Activated T-helper 1 cell treated with anti-CD3 and anti-CD28 coated beads, Interleukin-12 subunit alpha, Interleukin-12 subunit beta, Interleukin-2, Interleukin-4 antibody, amounts not matched to agents 30 ng/mL and 10 ng/mL and 1 ng/mL, durations not matched to agents 14 hours and 24 hours and 36 hours (primary cell): ENCODE measurements around the gene SRRM2. TPM values are rescaled to one million over a fixed set of nuclear protein-coding genes. Genes with fewer than 3 reads are reported as not detected.

Experiments
- DNase-seq: peaks from one replicate; pipeline ENCODE4 v3.0.0; 2021; ENCODE audit warnings: low spot score
- H3K27ac Mint-ChIP-seq: one replicate; pipeline ENCODE4 v1.8.0; 2021; ENCODE audit warnings: mild to moderate bottlenecking, mixed read lengths
- H3K27me3 Mint-ChIP-seq: one replicate; pipeline ENCODE4 v1.8.0; 2022; ENCODE audit warnings: mild to moderate bottlenecking, moderate library complexity, mixed read lengths; ENCODE audit not compliant: insufficient read depth
- H3K36me3 Mint-ChIP-seq: one replicate; pipeline ENCODE4 v1.8.0; 2021; ENCODE audit warnings: low read depth, mixed read lengths
- H3K4me1 Mint-ChIP-seq: one replicate; pipeline ENCODE4 v1.8.0; 2021; ENCODE audit warnings: low read depth, mixed read lengths
- H3K4me3 Mint-ChIP-seq: one replicate; pipeline ENCODE4 v1.8.0; 2021; ENCODE audit warnings: mild to moderate bottlenecking, moderate library complexity, mixed read lengths
- H3K9me3 Mint-ChIP-seq: one replicate; pipeline ENCODE4 v1.8.0; 2021; ENCODE audit warnings: mixed read lengths
- intact Hi-C: fragments of 100-400 bp; cut with micrococcal nuclease; formaldehyde crosslinking; loops from one replicate; pipeline ENCODE4 v1.15.1; 2024
- total RNA-seq: library from RNA; stranded (reverse); gene quantifications from 2 replicates; pipeline ENCODE4 v1.2.3, GENCODE V29; 2022

Gene SRRM2
- total RNA-seq, 1 donor from 2014 or later, result 639 TPM

- Mint-ChIP-seq H3K36me3 (no peaks in the 10 kb centered on the region), H3K4me1 (no peaks in the 10 kb centered on the region), H3K4me3 (no peak overlapping the region)
Measured at GRCh38 chr16:2814551-2815298, 62.3 kb downstream of the SRRM2 start.

GRCh38 chr16:2815299-2815771, 62.9 kb downstream of the SRRM2 start:
- Mint-ChIP-seq H3K4me1 (no peaks in the 10 kb centered on the region), H3K27ac (no peak overlapping the region), H3K27me3 (no peaks in the 10 kb centered on the region), H3K36me3 (no peaks in the 10 kb centered on the region), H3K4me3 (no peak overlapping the region), H3K9me3 (no peaks in the 10 kb centered on the region)
- intact Hi-C loops, result no loop called here
- no peak for DNase-seq

More at GRCh38 chr16:2814551-2815298, 62.3 kb downstream of the SRRM2 start:
- Mint-ChIP-seq H3K27me3 (peaks cover 2% of the 10 kb centered on the region), H3K9me3 (no peaks in the 10 kb centered on the region), H3K27ac (no peak overlapping the region)
- DNase-seq, result no peak
- intact Hi-C loops, result no loop called here

- Mint-ChIP-seq H3K27ac (no peak within 1 kb of the TSS), H3K4me1 (no peaks in the 10 kb centered on the region), H3K36me3 (no peaks in the 10 kb centered on the region), H3K4me3 (peak within 1 kb of the TSS; percentile 45), H3K27me3 (no peaks in the 10 kb centered on the region), H3K9me3 (no peaks in the 10 kb centered on the region)
- peak; percentile 9 for DNase-seq
- intact Hi-C loops, result no loop called here
Measured at GRCh38 chr16:2816751-2817339, 64.4 kb downstream of the SRRM2 start, which contains the start of gene PRSS21. Gene PRSS21, plus strand, starts transcription at chr16:2817237. Its CDS starts 32 bp downstream, at chr16:2817269.

DNA sequence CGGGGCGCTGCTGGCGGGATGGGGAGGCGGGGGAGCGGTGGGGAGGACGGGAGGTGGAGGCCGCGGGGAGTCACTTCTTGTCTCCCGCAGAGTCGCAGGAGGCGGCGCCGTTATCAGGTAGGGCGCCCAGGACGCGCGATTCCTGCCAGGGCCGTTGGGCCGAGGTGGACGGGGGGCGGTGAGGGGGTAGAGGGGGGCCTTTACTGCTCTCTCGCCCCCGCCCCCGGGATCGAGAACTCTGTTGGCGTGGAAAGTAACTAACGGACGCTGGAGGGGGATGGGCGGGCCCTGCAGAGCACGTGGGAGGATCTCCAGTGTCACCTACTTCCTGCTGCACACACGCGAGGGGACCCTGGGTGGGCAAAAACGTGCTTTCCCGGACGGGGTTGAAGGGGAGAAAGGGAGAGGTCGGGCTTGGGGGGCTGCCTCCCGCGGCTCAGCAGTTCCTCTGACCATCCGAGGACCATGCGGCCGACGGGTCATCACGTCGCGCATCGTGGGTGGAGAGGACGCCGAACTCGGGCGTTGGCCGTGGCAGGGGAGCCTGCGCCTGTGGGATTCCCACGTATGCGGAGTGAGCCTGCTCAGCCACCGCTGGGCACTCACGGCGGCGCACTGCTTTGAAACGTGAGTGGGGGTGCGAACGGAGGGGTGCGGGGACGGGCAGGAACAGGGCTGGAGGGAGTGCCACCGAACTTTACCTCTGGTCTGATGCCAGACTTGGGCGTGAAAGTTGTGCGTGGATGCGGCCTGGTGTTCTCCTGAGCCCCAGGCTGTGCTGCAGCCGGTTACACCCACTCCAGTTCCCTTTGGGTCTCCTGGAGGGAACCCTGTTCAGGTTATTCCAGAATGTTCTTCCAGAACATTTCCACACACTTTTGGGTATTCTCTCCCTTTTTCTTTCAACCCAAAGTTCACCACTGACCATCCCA, 65.2 kb downstream of the SRRM2 start:
- Mint-ChIP-seq H3K27me3 (no peaks in the 10 kb centered on the region), H3K9me3 (no peaks in the 10 kb centered on the region), H3K4me3 (peak overlapping the region; percentile 45), H3K36me3 (no peaks in the 10 kb centered on the region), H3K4me1 (no peaks in the 10 kb centered on the region), H3K27ac (peak overlapping the region; percentile 13)
- no peak for DNase-seq
- intact Hi-C loops, result no loop called here

GRCh38 chr16:2818272-2818876, 65.9 kb downstream of the SRRM2 start:
- no peaks in the 10 kb centered on the region for H3K27me3 Mint-ChIP-seq
- no peaks in the 10 kb centered on the region for H3K36me3 Mint-ChIP-seq
- DNase-seq, result no peak
- H3K9me3 Mint-ChIP-seq, result no peaks in the 10 kb centered on the region
- H3K27ac Mint-ChIP-seq, result peak overlapping the region; percentile 13
- intact Hi-C loops, result no loop called here
- no peaks in the 10 kb centered on the region for H3K4me1 Mint-ChIP-seq
- no peak overlapping the region for H3K4me3 Mint-ChIP-seq

DNA sequence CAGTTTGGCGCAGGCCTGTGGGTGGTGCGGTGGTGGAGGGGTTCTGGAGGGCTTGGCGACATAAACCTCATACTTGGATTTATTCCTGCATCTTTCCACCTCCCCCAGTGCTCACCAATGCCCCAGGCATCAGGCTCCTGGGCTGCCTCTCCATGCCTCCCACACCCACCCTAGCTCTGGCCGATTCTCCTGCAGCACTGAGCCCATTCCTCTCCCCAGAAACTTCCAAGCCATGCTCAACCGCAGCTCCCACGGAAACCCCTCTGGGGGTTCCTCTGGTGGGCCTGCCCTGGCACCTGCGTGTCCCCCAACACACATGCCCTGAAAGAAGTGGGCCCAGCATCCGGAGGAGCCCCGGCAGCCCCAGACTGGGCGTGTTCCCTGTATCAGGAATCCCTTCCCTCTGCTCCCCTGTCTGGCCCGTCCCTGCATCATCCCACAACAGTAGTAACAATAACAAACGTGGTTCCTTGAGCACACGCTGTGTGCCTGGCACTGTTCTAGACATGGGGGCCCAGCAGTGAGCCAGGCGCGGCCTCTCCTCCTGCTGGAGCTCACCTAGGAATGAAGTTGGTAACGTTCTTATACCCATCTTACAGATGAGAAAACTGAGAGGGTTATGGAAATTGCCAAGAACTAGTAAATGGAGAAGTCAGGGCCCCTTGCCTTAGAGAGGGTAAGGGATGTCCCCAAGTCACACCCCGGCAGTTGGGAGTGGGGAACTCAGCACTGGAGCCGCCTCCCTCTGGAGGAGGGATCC, 66.9 kb downstream of the SRRM2 start:
- no peaks in the 10 kb centered on the region for H3K36me3 Mint-ChIP-seq
- no peak for DNase-seq
- H3K4me3 Mint-ChIP-seq, result no peak overlapping the region
- no peaks in the 10 kb centered on the region for H3K9me3 Mint-ChIP-seq
- H3K4me1 Mint-ChIP-seq, result no peaks in the 10 kb centered on the region
- intact Hi-C loops, result no loop called here
- no peak overlapping the region for H3K27ac Mint-ChIP-seq
- H3K27me3 Mint-ChIP-seq, result no peaks in the 10 kb centered on the region

DNA sequence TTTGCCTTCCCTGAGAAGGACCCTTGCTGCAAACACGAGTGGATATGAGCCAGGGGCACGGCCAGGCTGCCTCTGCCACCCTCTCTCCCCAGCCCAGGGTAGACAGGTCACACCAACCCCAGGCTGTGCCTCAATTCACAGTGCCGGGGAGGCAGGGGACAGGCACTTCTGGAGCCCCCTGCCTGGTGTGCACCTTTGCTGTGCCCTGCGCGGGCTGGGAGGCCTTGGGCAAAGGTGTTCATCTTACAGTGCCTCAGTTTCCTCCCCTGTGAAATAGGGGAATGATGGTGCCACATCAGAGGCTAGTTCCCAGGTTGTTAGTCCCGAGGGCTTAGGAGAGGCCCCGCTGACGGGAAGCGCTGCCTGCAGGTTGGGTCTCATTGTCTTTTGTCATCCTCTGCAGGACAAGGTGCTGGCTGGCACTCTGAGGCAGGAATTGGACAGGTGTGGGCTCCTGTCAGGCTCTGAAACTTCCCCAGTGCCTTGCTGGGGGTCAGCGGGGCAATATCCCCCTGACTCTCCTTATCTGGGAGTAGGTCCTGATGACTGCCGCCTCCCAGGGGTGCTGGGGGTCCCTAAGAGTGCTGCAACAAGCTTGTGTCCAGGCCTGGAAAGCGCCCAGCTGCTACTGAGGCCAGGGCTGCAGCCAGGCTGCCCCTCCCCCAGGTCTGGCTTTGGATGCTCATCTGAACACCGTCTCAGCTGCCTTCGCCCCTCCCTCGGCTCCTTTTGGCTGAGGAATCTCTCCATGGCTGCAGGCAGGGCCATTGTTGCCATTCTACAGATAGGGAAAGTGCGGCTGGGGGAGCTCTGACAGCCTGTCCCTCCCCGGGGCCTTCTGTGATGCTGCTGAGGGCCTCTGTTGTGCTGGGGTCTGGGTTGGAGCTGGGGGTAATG, 67.7 kb downstream of the SRRM2 start:
- no peak for DNase-seq
- no peaks in the 10 kb centered on the region for H3K36me3 Mint-ChIP-seq
- H3K9me3 Mint-ChIP-seq, result no peaks in the 10 kb centered on the region
- H3K27me3 Mint-ChIP-seq, result no peaks in the 10 kb centered on the region
- no peaks in the 10 kb centered on the region for H3K4me1 Mint-ChIP-seq
- no peak overlapping the region for H3K4me3 Mint-ChIP-seq
- intact Hi-C loops, result no loop called here
- H3K27ac Mint-ChIP-seq, result no peak overlapping the region

Other genes with a start within 250 kb of the SRRM2 start
- gene ATP6V0C, start 238.7 kb upstream of the SRRM2 start, total RNA-seq, result 117 and 119 TPM in 2 replicates
- gene AMDHD2, start 232.3 kb upstream of the SRRM2 start, total RNA-seq, result 32.4 and 38.3 TPM in 2 replicates
- 0.23 and 0.49 TPM in 2 replicates for gene CEMP1, start 221.2 kb upstream of the SRRM2 start, total RNA-seq
- 50.8 and 60.2 TPM in 2 replicates for gene PDPK1, start 214.6 kb upstream of the SRRM2 start, total RNA-seq
- 63.9 and 69.6 TPM in 2 replicates for gene KCTD5, start 70.1 kb upstream of the SRRM2 start, total RNA-seq
- gene PRSS27, start 32.4 kb upstream of the SRRM2 start, total RNA-seq, result 1.7 and 1.8 TPM in 2 replicates
- 256 and 277 TPM in 2 replicates for gene ELOB, start 24.6 kb downstream of the SRRM2 start, total RNA-seq
- 0.10 TPM in 1 of 2 replicates, not detected in the other for gene PRSS33, start 34.9 kb downstream of the SRRM2 start, total RNA-seq
- gene PRSS41, start 45.8 kb downstream of the SRRM2 start, total RNA-seq, result not detected in 2 replicates
- 9.2 and 10.1 TPM in 2 replicates for gene PRSS21, start 64.6 kb downstream of the SRRM2 start, total RNA-seq
- 11.7 and 12.9 TPM in 2 replicates for gene ZG16B, start 77.7 kb downstream of the SRRM2 start, total RNA-seq
- gene PRSS22, start 105.5 kb downstream of the SRRM2 start, total RNA-seq, result not detected in 2 replicates
- 22.9 and 25.4 TPM in 2 replicates for gene FLYWCH2, start 130.6 kb downstream of the SRRM2 start, total RNA-seq
- 61.1 and 65.7 TPM in 2 replicates for gene FLYWCH1, start 159.3 kb downstream of the SRRM2 start, total RNA-seq
- gene KREMEN2, start 211.6 kb downstream of the SRRM2 start, total RNA-seq, result 0.10 and 0.18 TPM in 2 replicates
- gene PAQR4, start 216.7 kb downstream of the SRRM2 start, total RNA-seq, result 40.1 and 44.0 TPM in 2 replicates
- gene PKMYT1, start 227.8 kb downstream of the SRRM2 start, total RNA-seq, result 151 and 152 TPM in 2 replicates